Skeletal muscle tissue (tissue), 4 donors: Measurements from ENCODE around the gene RALGAPB. TPM values are rescaled to one million over a fixed set of nuclear protein-coding genes. Genes with fewer than 3 reads are reported as not detected.

Source experiments
- H3K27ac ChIP-seq: one replicate; pipeline ENCODE4 v1.7.0; 2013; ENCODE audit warnings: mild to moderate bottlenecking, low read depth, low read length, inconsistent platforms
- H3K27me3 ChIP-seq, 3 donors: one replicate each; pipeline ENCODE4 v1.7.0; 2013; ENCODE audit warnings: low read length in 3 of 3; ENCODE audit not compliant: control insufficient read depth in 3 of 3, insufficient read depth in 3 of 3
- H3K36me3 ChIP-seq, 3 donors: one replicate each; pipeline ENCODE4 v1.7.0; 2013; ENCODE audit warnings: low read length in 3 of 3; ENCODE audit not compliant: control insufficient read depth in 3 of 3, insufficient read depth in 3 of 3
- H3K4me1 ChIP-seq, 3 donors: one replicate each; pipeline ENCODE4 v1.7.0; 2013; ENCODE audit warnings: low read length in 3 of 3, mild to moderate bottlenecking in 3 of 3; ENCODE audit not compliant: control insufficient read depth in 3 of 3, insufficient read depth in 3 of 3
- H3K4me3 ChIP-seq, 3 donors: one replicate each; pipeline ENCODE4 v1.7.0; 2013; ENCODE audit warnings: low read length in 3 of 3
- H3K9ac ChIP-seq, 3 donors: one replicate each; pipeline ENCODE4 v1.7.0; 2013; ENCODE audit warnings: low read length in 3 of 3, mild to moderate bottlenecking in 3 of 3, moderate library complexity in 2 of 3, low read depth in 1 of 3
- H3K9me3 ChIP-seq, 3 donors: one replicate each; pipeline ENCODE4 v1.7.0; 2013; ENCODE audit warnings: low read length in 3 of 3; ENCODE audit not compliant: control insufficient read depth in 3 of 3
- total RNA-seq: library from RNA; depleted of rRNA; stranded (reverse); fragments of >200 nt; gene quantifications from one replicate; pipeline ENCODE4 v1.2.3, GENCODE V29; 2014
- donor health status: Osteomylitis.

Gene RALGAPB
- total RNA-seq, 1 donor from 2014 or later, result 23.0 TPM

DNA sequence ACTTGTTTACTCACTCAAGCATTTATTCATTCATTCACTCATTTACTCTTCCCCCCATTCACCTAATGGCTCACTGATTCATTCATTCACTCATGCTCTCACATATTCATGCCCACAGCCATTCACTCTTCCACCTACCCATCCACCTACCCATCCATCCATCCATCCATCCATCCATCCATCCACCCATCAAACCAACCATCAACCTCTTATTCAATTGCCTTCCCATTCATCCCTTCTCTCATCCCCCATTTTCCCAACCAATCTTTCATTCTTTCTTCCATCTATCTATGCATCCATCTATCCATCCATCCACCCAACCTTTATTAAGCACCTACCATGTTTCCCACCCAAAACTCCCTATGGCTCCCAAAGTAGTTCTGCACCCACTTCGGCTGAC is 127.4 kb downstream of the RALGAPB start:
- Histone ChIP-seq H3K9ac (no peak overlapping the region), H3K4me1 (no peaks in the 10 kb centered on the region), H3K27ac (no peak overlapping the region), H3K9me3 (no peaks in the 10 kb centered on the region), H3K36me3 (no peaks in the 10 kb centered on the region), H3K4me3 (no peak overlapping the region), H3K27me3 (peaks cover 34 to 47% (median 44%) of the 10 kb centered on the region in 3 donors)

DNA sequence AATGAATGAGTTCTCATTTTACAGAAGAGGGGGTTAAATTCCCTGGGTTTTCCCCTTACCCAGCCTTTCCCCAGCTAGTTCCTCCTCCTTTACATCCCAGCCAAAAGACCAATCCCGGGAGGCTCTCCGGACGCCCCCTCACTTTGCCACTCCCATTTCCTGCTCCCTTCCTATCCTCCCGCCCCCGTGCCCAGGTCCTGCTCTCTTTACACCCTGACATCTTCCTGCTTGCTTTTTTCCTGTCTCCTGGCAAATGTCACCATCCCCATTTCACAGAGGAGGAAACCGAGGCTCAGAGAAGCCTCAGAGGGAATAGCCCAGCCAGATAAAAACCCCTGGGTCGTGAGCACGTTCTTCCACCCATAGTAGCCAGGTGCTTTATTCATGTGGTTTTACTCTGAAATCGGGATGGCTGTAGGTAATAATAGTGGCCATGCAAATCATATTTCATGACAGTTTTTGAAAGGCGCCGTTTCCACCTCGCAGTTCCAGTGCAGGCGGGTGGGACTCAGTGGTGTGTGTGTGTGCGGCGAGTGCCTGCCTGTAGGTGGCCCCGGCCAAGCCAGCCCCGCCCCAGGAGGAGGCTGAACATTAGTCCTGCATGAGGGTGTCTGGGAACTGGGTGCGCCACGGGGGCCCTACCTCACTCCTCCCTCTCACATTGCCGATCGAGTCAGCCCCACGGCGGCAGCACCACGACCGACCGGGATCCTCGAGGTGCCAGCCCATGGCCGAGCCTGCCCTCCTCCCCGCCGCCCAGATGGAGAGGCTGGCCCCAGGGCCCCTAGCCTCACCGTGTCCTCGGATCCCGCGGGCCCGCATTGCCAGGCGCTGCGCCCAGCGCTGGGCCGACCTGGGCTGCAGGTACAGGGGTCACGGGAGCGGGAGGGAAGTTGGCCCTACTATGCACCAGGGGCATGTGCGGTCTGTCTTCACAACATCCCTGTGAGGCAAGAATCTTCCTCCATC is 128.9 kb downstream of the RALGAPB start, which contains the start of gene ARHGAP40:
TSS of gene ARHGAP40 (plus strand) at position 594 of the 969 bp plus-strand sequence.
- no peaks in the 10 kb centered on the region for H3K9me3 ChIP-seq
- no peaks in the 10 kb centered on the region for H3K36me3 ChIP-seq
- H3K4me3 ChIP-seq, result no peak within 1 kb of the TSS
- no peaks in the 10 kb centered on the region for H3K4me1 ChIP-seq
- peaks cover 34 to 54% (median 46%) of the 10 kb centered on the region in 3 donors for H3K27me3 ChIP-seq
- H3K27ac ChIP-seq, result no peak within 1 kb of the TSS
- H3K9ac ChIP-seq, result no peak within 1 kb of the TSS

DNA sequence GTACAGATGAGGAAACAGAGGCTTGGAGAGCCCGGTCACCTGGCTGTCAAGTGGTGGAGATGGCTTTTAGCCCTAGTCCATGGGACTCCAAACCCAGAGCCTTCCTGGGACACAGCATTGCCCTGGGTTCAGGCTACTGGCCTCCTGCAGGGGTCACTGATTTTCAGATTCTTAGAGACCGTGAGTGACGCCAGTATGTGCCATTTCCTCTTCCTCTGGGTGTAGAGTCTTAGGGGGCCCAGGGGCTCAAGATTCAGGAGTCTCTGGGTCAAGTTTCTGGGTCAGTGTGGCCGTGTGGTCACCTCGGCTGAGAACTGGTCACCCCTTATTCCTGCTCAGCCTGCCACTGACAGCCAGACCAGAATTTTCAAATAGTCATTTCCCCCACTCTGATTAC is 129.5 kb downstream of the RALGAPB start:
- Histone ChIP-seq H3K4me3 (no peak overlapping the region), H3K27me3 (peaks cover 34 to 61% (median 49%) of the 10 kb centered on the region in 3 donors), H3K4me1 (no peaks in the 10 kb centered on the region), H3K9me3 (no peaks in the 10 kb centered on the region), H3K27ac (no peak overlapping the region), H3K36me3 (no peaks in the 10 kb centered on the region), H3K9ac (no peak overlapping the region)

DNA sequence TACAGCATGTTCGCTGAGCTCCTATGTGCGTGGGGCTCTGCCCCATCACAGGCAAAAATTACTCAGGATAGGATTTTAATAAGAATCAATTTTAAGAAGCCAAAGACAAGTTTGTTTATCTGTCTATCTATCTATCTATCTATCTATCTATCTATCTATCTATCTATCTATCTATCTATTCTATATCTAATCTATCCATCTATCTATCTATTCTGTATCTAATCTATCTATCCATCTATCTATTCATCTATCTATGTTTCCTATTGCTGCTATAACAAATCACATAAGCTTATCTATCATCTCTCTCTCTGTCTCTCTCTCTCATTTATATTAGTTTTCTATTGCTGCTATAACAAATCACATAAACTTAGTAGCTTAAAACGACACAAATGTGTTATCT is 130.6 kb downstream of the RALGAPB start:
- no peak overlapping the region for H3K27ac ChIP-seq
- no peaks in the 10 kb centered on the region for H3K9me3 ChIP-seq
- H3K4me3 ChIP-seq, result no peak overlapping the region
- H3K4me1 ChIP-seq, result no peaks in the 10 kb centered on the region
- no peaks in the 10 kb centered on the region for H3K36me3 ChIP-seq
- peaks cover 34 to 63% (median 52%) of the 10 kb centered on the region in 3 donors for H3K27me3 ChIP-seq
- no peak overlapping the region for H3K9ac ChIP-seq

DNA sequence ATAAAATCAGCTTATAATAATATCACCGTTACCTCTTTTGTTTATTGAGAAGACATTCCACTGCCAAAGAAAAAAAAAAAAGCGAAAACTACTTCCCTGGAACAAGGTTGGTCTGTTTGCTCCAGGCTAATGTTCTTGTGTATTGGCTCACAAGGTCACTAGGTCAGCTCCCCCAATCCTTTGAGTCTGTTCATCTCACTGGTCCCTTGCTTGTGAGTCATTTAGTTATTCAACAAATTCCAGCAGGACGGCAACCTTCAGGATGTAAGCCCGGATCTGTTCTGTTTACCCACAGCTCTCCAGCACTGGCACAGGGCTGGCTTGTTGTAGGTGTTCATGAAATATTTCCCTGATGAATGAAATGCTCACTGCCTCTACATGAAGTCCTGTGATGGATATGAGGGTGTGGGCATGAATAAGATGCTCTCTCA is 132.2 kb downstream of the RALGAPB start:
- Histone ChIP-seq H3K4me1 (no peaks in the 10 kb centered on the region), H3K27ac (no peak overlapping the region), H3K9ac (no peak overlapping the region), H3K36me3 (no peaks in the 10 kb centered on the region), H3K4me3 (no peak overlapping the region), H3K27me3 (peaks cover 46 to 60% (median 52%) of the 10 kb centered on the region in 3 donors), H3K9me3 (peaks cover 0 to 3% (median 0%) of the 10 kb centered on the region in 3 donors)

DNA sequence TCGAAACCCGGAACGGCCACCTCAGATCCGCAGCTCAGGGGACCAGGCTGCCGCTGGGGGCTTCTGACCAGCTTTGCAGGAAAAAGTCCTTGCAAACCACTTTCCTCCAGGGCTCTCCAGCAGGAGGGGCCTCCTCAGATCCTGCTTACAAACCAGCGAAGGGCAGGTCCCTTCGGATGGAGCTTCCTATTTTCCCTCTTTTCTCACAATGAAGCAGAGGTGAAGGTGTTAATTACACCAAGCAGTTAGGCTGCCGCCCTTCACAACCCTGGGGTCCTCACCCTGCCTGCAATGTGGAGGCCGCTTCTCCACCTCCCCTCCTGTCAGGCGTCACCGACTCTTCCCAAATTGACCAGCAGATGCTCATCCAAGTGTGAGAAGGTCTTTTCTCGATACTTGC is 134.7 kb downstream of the RALGAPB start:
- Histone ChIP-seq H3K9ac (no peak overlapping the region), H3K27ac (no peak overlapping the region), H3K27me3 (peaks cover 29 to 37% (median 29%) of the 10 kb centered on the region in 3 donors), H3K9me3 (peaks cover 0 to 3% (median 0%) of the 10 kb centered on the region in 3 donors), H3K4me3 (no peak overlapping the region), H3K4me1 (no peaks in the 10 kb centered on the region), H3K36me3 (no peaks in the 10 kb centered on the region)

DNA sequence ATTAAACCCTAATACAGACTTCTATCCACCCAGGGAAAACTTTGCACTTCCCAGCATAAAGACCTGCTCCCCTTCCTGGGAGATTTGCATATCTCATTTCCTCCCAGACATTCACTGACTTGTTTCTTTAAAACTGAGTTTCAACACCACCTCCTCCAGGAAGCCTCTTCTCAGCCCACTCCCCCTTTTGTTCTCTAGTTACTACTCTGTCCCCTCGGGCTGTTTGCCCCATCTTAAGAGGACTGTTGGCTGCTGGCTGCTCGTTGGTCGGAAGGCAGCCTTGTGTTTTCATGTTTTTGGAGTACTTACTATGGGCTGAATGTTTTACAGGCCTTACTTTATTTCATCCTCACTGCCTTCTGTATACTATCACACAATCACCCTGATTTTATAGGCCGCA is 135.5 kb downstream of the RALGAPB start:
- H3K27me3 ChIP-seq, result peaks cover 23 to 29% (median 28%) of the 10 kb centered on the region in 3 donors
- peaks cover 0 to 3% (median 0%) of the 10 kb centered on the region in 3 donors for H3K9me3 ChIP-seq
- H3K4me1 ChIP-seq, result no peaks in the 10 kb centered on the region
- H3K36me3 ChIP-seq, result no peaks in the 10 kb centered on the region
- no peak overlapping the region for H3K4me3 ChIP-seq
- H3K27ac ChIP-seq, result no peak overlapping the region
- no peak overlapping the region for H3K9ac ChIP-seq

DNA sequence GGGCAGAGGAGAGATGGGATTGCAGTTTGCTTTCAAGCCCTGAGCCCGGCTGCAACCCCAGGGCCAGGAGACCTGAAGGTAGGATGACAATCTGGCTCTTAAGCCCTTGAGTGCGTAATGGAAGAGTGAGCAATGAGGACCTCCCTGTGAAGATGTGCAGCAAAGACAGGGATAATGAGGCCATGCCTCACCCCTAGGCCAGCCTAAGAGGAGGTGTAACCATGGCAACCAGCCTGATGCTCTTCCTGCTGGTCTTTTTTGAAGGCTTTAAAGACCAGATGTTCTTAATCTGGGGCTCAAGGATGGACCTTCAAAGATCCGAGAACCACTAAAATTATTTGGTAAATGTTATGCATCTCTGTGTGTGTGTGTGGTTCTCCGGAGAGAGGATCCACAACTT is 137.2 kb downstream of the RALGAPB start:
- H3K27ac ChIP-seq, result no peak overlapping the region
- H3K9me3 ChIP-seq, result peaks cover 0 to 3% (median 0%) of the 10 kb centered on the region in 3 donors
- H3K9ac ChIP-seq, result no peak overlapping the region
- no peaks in the 10 kb centered on the region for H3K4me1 ChIP-seq
- H3K36me3 ChIP-seq, result no peaks in the 10 kb centered on the region
- H3K4me3 ChIP-seq, result no peak overlapping the region
- peaks cover 17 to 28% (median 24%) of the 10 kb centered on the region in 3 donors for H3K27me3 ChIP-seq

DNA sequence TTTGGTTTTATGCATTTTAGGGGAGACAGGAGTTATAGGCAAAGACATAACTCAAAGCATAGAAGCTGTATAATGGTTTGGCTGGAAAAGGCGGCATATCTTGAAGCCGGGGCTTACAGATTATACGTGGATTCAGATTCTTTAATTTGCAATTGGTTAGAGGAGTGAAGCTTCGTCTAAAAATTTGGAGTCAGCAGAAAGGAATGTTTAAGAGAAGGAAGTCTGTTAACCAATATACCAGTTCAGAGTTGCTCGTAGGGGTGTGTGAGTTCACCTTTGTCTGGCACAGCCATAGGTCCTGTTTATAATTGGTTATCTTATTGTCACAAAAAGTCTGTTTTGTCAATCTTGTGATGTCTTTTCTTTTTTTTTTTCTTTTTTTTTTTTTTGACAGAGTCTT is 137.9 kb downstream of the RALGAPB start:
- Histone ChIP-seq H3K9me3 (peaks cover 0 to 3% (median 0%) of the 10 kb centered on the region in 3 donors), H3K4me3 (no peak overlapping the region), H3K27me3 (peaks cover 12 to 32% (median 18%) of the 10 kb centered on the region in 3 donors), H3K27ac (no peak overlapping the region), H3K9ac (no peak overlapping the region), H3K36me3 (no peaks in the 10 kb centered on the region), H3K4me1 (no peaks in the 10 kb centered on the region)
